ENCODE results near the gene CHST11. TPM values are rescaled to one million over a fixed set of nuclear protein-coding genes. Genes with fewer than 3 reads are reported as not detected.

CHST11 gene
- total and polyA plus RNA-seq, 2 of the 4 experiments (the other 2 are of a cell fraction) = 1.4 to 2.7 TPM

DNA sequence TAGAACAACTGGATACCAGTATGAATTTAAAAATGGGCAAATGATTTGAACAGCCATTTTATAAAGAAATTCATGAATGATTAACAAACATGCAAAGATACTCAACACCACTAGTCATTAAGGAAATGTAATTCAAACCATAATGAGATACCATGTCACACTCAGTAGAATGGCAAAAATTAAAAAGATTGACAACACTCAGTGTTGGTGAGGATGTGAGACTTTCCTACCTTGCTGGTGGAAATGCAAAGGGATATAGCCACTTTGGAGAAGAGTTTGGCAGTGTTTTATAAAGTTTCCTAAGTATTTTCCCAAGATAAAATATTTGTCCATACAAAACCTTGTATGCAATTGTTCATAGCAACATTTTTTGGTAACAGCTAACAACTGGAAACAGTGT, 6.0 kb upstream of the CHST11 start:
- no peak overlapping the region for H2BK5ac ChIP-seq (ENCODE audit: low read depth, low read length, poor library complexity, severe bottlenecking)
- no peak overlapping the region for H3K4ac ChIP-seq (ENCODE audit: low read depth, low read length)
- in situ Hi-C loops (cut with MboI; ENCODE audit: low sequenced_read_pairs) (no loop called here), dilution Hi-C loops (cut with HindIII; ENCODE audit: low sequenced_read_pairs, unreplicated experiment) (no loop called here), intact Hi-C loops (cut with micrococcal nuclease) (no loop called here)
- DNase-seq (no peak), ATAC-seq (ENCODE audit: low read depth) (no peak)
- no peaks in the 10 kb centered on the region for H4K20me1 ChIP-seq (ENCODE audit: insufficient read depth, low read length)
- H3K4me3 ChIP-seq (ENCODE audit: insufficient read depth, low read depth, low read length) = no peak overlapping the region
- H3K27ac ChIP-seq (ENCODE audit: insufficient read depth, low read length) = no peak overlapping the region
- H3K27me3 ChIP-seq (ENCODE audit: control insufficient read depth, insufficient read depth, low read length) = peaks cover 27% of the 10 kb centered on the region
- no peaks in the 10 kb centered on the region for H3K4me1 ChIP-seq (ENCODE audit: control insufficient read depth, insufficient read depth, low read length)
- no peak overlapping the region for H3K9ac ChIP-seq (ENCODE audit: low read depth, low read length)
- no peaks in the 10 kb centered on the region for H3K36me3 ChIP-seq (ENCODE audit: control insufficient read depth, insufficient read depth, low read length)
- no peak overlapping the region for H2AK5ac ChIP-seq (ENCODE audit: low read depth, low read length)
- no peak overlapping the region for H3K56ac ChIP-seq (ENCODE audit: extremely low read depth, insufficient read depth, low read length)
- TF ChIP-seq BHLHE40 (IDR thresholded peaks at IDR 0.05; ENCODE audit: low read depth, low read length) (no peak), MXI1 (IDR thresholded peaks at IDR 0.05; ENCODE audit: borderline replicate concordance, low read depth, low read length) (no peak), CEBPB (IDR thresholded peaks at IDR 0.05; ENCODE audit: low read depth, low read length) (no peak), CHD1 (IDR thresholded peaks at IDR 0.05; ENCODE audit: low read depth, low read length) (no peak), SMC3 (IDR thresholded peaks at IDR 0.05; ENCODE audit: low read depth, low read length) (no peak), RFX5 (IDR thresholded peaks at IDR 0.05; ENCODE audit: low read depth, low read length) (no peak), FOS (IDR thresholded peaks at IDR 0.05; ENCODE audit: low read depth, low read length) (no peak), MAFK (IDR thresholded peaks at IDR 0.05; ENCODE audit: low read depth, low read length) (no peak)
- TF ChIP-seq, protein P1, sequence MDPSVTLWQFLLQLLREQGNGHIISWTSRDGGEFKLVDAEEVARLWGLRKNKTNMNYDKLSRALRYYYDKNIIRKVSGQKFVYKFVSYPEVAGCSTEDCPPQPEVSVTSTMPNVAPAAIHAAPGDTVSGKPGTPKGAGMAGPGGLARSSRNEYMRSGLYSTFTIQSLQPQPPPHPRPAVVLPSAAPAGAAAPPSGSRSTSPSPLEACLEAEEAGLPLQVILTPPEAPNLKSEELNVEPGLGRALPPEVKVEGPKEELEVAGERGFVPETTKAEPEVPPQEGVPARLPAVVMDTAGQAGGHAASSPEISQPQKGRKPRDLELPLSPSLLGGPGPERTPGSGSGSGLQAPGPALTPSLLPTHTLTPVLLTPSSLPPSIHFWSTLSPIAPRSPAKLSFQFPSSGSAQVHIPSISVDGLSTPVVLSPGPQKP (IDR thresholded peaks at IDR 0.05; ENCODE audit: borderline replicate concordance, low read depth, low read length) = no peak
- TF ChIP-seq, protein P2, sequence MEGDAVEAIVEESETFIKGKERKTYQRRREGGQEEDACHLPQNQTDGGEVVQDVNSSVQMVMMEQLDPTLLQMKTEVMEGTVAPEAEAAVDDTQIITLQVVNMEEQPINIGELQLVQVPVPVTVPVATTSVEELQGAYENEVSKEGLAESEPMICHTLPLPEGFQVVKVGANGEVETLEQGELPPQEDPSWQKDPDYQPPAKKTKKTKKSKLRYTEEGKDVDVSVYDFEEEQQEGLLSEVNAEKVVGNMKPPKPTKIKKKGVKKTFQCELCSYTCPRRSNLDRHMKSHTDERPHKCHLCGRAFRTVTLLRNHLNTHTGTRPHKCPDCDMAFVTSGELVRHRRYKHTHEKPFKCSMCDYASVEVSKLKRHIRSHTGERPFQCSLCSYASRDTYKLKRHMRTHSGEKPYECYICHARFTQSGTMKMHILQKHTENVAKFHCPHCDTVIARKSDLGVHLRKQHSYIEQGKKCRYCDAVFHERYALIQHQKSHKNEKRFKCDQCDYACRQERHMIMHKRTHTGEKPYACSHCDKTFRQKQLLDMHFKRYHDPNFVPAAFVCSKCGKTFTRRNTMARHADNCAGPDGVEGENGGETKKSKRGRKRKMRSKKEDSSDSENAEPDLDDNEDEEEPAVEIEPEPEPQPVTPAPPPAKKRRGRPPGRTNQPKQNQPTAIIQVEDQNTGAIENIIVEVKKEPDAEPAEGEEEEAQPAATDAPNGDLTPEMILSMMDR (conservative IDR thresholded peaks at IDR 0.05; ENCODE audit: low read depth, low read length) = no peak
- no peak overlapping the region for H2BK15ac ChIP-seq (ENCODE audit: low read depth, low read length)
- H4K5ac ChIP-seq (ENCODE audit: low read depth, low read length) = no peak overlapping the region
- H4K8ac ChIP-seq (ENCODE audit: low read depth in 2 of 2, low read length in 2 of 2) = no peak overlapping the region
- no peak overlapping the region for H4K91ac ChIP-seq (ENCODE audit: insufficient read depth, low read depth, low read length)
- H3K23ac ChIP-seq (ENCODE audit: low read depth, low read length) = no peak overlapping the region
- no peak overlapping the region for H2BK120ac ChIP-seq (ENCODE audit: low read depth, low read length)
- BruUV-seq (replicated peaks) = no TSS peak
- H2BK20ac ChIP-seq (ENCODE audit: low read depth, low read length) = no peak overlapping the region
- 0 out of 2 replicates have a peak, but pooled peaks cover under 1% of the 10 kb centered on the region for H3K9me3 ChIP-seq (ENCODE audit: control insufficient read depth, insufficient read depth, low read length)
- H3K9me1 ChIP-seq (ENCODE audit: insufficient read depth, low read length) = peaks cover 7% of the 10 kb centered on the region
- no peak overlapping the region for H2AK9ac ChIP-seq (replicated peaks; ENCODE audit: low read depth, low read length, poor library complexity)
- CTCF ChIA-PET = no interaction called here
- H2AFZ ChIP-seq (replicated peaks; ENCODE audit: low read length, poor library complexity) = no peak overlapping the region
- H3K18ac ChIP-seq (ENCODE audit: low read depth, low read length) = no peak overlapping the region
- no peak overlapping the region for H3K4me2 ChIP-seq (ENCODE audit: low read depth, low read length)
- no peaks in the 10 kb centered on the region for H3K79me1 ChIP-seq (ENCODE audit: low read depth in 1 of 2, low read length in 2 of 2)
- POLR2A ChIA-PET (ENCODE audit: unreplicated experiment) = no interaction called here
- H3K14ac ChIP-seq (replicated peaks; ENCODE audit: low read depth, low read length) = no peak overlapping the region
